ENCODE data around the gene MIER2.

Gene MIER2

DNA sequence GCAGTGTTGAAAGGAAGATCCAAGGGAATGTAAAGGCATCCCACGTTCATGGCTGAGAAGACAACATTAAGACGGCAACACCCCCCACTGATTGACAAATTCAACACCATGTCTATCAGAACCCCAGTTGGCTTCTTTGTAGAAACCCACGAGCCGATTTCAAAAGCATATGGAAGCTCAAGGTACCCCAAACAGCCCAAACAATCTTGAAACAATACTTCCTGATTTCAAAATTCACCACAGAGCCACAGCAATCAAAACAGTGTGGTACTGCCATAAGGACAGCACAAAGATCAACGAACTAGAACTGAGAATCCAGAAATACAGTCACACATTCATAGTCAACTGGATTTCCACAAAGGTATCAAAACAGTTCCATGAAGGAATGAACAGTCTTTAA is 6.2 kb downstream of the MIER2 start:
- H3F3A ChIP-seq (ENCODE audit: insufficient read depth, low read length): no peaks in the 10 kb centered on the region
- no peaks in the 10 kb centered on the region for H3K9me3 ChIP-seq (replicated peaks; ENCODE audit: insufficient read depth, low read length)
- H3K79me2 ChIP-seq (ENCODE audit: low read length): no peaks in the 10 kb centered on the region
- H2AFZ ChIP-seq (ENCODE audit: low read length): no peak overlapping the region
- peaks cover 90% of the 10 kb centered on the region for H3K27me3 ChIP-seq (replicated peaks; ENCODE audit: insufficient read depth, low read length)
- DNase-seq: no peak
- H3K9me2 ChIP-seq (replicated peaks; ENCODE audit: insufficient read depth, low read length): no peaks in the 10 kb centered on the region
- no peak overlapping the region for H3K4me3 ChIP-seq (ENCODE audit: low read length)
- TF ChIP-seq EZH2 (optimal IDR thresholded peaks at IDR 0.05; ENCODE audit: low read depth, low read length) (no peak), EZH2phosphoT487 (IDR thresholded peaks at IDR 0.05; ENCODE audit: low read length) (no peak)
- TF ChIP-seq, protein P1, sequence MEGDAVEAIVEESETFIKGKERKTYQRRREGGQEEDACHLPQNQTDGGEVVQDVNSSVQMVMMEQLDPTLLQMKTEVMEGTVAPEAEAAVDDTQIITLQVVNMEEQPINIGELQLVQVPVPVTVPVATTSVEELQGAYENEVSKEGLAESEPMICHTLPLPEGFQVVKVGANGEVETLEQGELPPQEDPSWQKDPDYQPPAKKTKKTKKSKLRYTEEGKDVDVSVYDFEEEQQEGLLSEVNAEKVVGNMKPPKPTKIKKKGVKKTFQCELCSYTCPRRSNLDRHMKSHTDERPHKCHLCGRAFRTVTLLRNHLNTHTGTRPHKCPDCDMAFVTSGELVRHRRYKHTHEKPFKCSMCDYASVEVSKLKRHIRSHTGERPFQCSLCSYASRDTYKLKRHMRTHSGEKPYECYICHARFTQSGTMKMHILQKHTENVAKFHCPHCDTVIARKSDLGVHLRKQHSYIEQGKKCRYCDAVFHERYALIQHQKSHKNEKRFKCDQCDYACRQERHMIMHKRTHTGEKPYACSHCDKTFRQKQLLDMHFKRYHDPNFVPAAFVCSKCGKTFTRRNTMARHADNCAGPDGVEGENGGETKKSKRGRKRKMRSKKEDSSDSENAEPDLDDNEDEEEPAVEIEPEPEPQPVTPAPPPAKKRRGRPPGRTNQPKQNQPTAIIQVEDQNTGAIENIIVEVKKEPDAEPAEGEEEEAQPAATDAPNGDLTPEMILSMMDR (IDR thresholded peaks at IDR 0.05; ENCODE audit: low read length): no peak
- no peak overlapping the region for H3K27ac ChIP-seq (ENCODE audit: low read length)
- no peaks in the 10 kb centered on the region for H3K4me1 ChIP-seq (ENCODE audit: low read length)
- H4K20me1 ChIP-seq (ENCODE audit: insufficient read depth, low read length): no peaks in the 10 kb centered on the region
- no peak overlapping the region for H3K9ac ChIP-seq (ENCODE audit: low read length)
- no peak overlapping the region for H3K4me2 ChIP-seq (ENCODE audit: low read depth, low read length)
- H3K36me3 ChIP-seq (replicated peaks; ENCODE audit: insufficient read depth, low read length): no peaks in the 10 kb centered on the region

DNA sequence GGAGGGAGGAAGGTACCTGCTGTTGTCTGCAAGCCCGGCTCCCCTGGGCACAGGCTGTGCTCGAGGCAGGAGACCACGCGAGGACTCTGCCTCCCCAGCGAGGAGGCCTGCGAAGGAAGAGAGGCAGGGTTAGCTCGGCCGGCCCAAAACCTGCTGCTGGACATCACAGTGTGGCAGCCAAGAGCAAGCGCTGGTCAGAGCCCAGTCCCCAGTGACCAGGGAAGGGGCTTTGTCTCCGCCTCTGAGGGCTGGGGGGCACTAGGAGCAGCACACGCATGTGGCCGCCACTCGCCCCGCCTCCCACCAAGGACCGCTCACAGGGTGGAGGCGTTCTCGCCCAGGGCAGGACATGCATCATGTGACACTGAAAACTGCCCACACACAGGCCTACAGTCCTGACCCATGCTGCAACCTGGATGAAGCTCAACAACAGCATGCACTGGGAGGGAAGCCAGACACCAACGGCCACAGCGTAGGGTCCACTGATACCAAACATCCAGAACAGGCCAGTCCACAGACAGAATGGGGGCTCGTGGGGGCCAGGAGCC is 8.5 kb downstream of the MIER2 start:
- H3F3A ChIP-seq (ENCODE audit: insufficient read depth, low read length): no peaks in the 10 kb centered on the region
- no peaks in the 10 kb centered on the region for H3K4me1 ChIP-seq (ENCODE audit: low read length)
- DNase-seq: no peak
- TF ChIP-seq, protein P1 (IDR thresholded peaks at IDR 0.05; ENCODE audit: low read length): no peak
- no peak for TF ChIP-seq EZH2phosphoT487 (IDR thresholded peaks at IDR 0.05; ENCODE audit: low read length)
- TF ChIP-seq EZH2 (optimal IDR thresholded peaks at IDR 0.05; ENCODE audit: low read depth, low read length): no peak
- H3K27ac ChIP-seq (ENCODE audit: low read length): no peak overlapping the region
- H3K4me3 ChIP-seq (ENCODE audit: low read length): no peak overlapping the region
- H3K27me3 ChIP-seq (replicated peaks; ENCODE audit: insufficient read depth, low read length): peaks cover 79% of the 10 kb centered on the region
- no peaks in the 10 kb centered on the region for H3K9me3 ChIP-seq (replicated peaks; ENCODE audit: insufficient read depth, low read length)
- H3K9ac ChIP-seq (ENCODE audit: low read length): no peak overlapping the region
- no peaks in the 10 kb centered on the region for H3K36me3 ChIP-seq (replicated peaks; ENCODE audit: insufficient read depth, low read length)
- no peaks in the 10 kb centered on the region for H4K20me1 ChIP-seq (ENCODE audit: insufficient read depth, low read length)
- no peaks in the 10 kb centered on the region for H3K9me2 ChIP-seq (replicated peaks; ENCODE audit: insufficient read depth, low read length)
- H3K79me2 ChIP-seq (ENCODE audit: low read length): no peaks in the 10 kb centered on the region
- no peak overlapping the region for H3K4me2 ChIP-seq (ENCODE audit: low read depth, low read length)
- no peak overlapping the region for H2AFZ ChIP-seq (ENCODE audit: low read length)

DNA sequence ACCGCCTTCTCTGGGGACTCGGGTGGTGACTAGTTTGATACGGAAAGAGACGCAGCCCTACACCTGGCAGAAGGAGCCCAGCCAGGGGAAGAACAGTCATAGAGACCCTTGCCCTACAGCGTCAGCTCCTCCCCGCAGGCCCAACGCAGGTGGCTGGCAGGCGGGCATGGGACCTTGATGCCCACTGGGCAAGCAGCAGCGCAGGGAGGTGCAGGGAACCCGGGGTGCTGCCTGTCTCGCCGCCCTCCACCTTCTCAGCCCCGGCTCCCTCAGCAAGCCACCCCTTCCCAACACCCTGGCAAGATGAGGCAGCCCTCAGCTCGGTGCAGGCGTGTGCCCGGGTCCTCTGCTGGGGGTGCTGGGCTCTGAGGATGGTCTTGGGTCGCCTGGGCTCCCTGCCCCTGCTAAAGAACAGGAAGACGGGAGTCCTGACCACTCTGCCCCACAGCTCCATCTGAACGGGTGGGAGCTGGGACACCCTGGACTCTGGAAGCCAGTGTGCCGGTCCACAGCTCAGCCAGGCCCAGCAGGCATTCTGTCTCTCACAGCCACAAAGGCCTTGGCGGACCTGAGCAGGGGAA is 9.0 kb downstream of the MIER2 start:
- H3K36me3 ChIP-seq (replicated peaks; ENCODE audit: insufficient read depth, low read length): no peaks in the 10 kb centered on the region
- no peaks in the 10 kb centered on the region for H3K9me3 ChIP-seq (replicated peaks; ENCODE audit: insufficient read depth, low read length)
- H3K4me2 ChIP-seq (ENCODE audit: low read depth, low read length): no peak overlapping the region
- no peak overlapping the region for H3K4me3 ChIP-seq (ENCODE audit: low read length)
- no peaks in the 10 kb centered on the region for H3K79me2 ChIP-seq (ENCODE audit: low read length)
- no peaks in the 10 kb centered on the region for H3F3A ChIP-seq (ENCODE audit: insufficient read depth, low read length)
- DNase-seq: no peak
- no peaks in the 10 kb centered on the region for H4K20me1 ChIP-seq (ENCODE audit: insufficient read depth, low read length)
- H2AFZ ChIP-seq (ENCODE audit: low read length): no peak overlapping the region
- no peaks in the 10 kb centered on the region for H3K4me1 ChIP-seq (ENCODE audit: low read length)
- no peaks in the 10 kb centered on the region for H3K9me2 ChIP-seq (replicated peaks; ENCODE audit: insufficient read depth, low read length)
- no peak for TF ChIP-seq EZH2phosphoT487 (IDR thresholded peaks at IDR 0.05; ENCODE audit: low read length)
- TF ChIP-seq, protein P1 (IDR thresholded peaks at IDR 0.05; ENCODE audit: low read length): no peak
- no peak for TF ChIP-seq EZH2 (optimal IDR thresholded peaks at IDR 0.05; ENCODE audit: low read depth, low read length)
- H3K27ac ChIP-seq (ENCODE audit: low read length): no peak overlapping the region
- no peak overlapping the region for H3K9ac ChIP-seq (ENCODE audit: low read length)
- peaks cover 79% of the 10 kb centered on the region for H3K27me3 ChIP-seq (replicated peaks; ENCODE audit: insufficient read depth, low read length)

All from MM.1S (cell line).